CD4-positive, alpha-beta T cell treated with Interleukin-12 subunit alpha and Interleukin-12 subunit beta, for 1 hour (primary cell): ENCODE results near the gene TSPAN3.
A peak's percentile ranks its signal among the peaks of the same experiment; 100 is the strongest.

ENCODE experiments used
- DNase-seq: peaks from one replicate; pipeline ENCODE4 v3.0.0-alpha.2; 2020

The TSPAN3 gene

DNA sequence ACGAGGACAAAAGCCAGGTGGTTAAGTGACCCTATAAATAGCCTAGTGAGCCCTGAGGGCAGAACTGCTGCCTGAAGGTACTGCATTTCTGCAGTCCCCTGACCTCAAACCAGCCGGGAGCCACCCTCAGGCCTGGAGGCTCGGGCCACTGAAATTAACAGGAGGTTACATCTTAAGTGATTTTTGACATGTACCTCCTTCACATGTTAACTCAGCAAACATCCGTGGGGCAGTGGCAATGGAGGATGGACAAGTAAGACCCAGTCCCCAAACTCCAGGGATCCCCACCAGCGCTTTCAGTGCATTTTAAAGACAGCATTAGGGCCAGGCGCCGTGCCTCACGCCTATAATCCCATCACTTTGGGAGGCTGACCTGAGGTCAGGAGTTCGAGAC lies 49.8 kb downstream of the TSPAN3 start:
- DNase-seq: no peak

DNA sequence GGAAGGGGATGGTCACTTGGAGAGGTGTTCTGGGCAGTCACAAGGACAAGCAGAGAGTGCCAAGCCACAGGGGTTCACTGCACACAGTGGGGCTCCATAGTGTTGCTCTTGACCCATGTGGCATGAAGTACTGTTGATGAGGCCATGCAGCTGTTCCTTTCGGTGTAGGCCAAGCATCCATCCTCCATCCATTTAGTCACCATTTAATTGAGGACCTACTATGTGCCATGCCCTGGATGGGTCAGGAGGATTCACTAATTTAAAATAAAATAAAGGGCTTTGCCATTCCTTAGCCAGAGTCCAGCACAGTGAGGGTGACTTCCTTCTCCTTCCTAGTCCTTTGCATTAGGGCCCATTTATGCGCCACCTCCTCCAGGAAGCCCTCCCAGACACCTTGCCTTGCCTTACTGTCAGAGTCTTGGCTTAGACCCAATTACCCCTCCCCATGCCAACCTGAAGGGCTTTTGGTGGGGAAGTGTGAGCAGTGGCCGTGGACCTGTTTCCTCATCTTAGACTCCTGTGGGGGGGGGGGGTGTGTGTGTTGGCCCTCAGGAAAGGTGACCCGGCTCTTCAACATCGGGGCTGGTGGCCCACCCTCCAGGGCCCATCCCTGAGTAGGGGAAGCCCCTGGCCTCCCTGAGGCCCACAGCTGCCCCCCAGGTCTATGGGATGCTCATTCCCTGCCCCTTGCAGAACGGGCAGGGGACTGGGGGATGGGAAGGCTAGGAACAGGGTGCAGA lies 50.4 kb downstream of the TSPAN3 start:
- DNase-seq: no peak

DNA sequence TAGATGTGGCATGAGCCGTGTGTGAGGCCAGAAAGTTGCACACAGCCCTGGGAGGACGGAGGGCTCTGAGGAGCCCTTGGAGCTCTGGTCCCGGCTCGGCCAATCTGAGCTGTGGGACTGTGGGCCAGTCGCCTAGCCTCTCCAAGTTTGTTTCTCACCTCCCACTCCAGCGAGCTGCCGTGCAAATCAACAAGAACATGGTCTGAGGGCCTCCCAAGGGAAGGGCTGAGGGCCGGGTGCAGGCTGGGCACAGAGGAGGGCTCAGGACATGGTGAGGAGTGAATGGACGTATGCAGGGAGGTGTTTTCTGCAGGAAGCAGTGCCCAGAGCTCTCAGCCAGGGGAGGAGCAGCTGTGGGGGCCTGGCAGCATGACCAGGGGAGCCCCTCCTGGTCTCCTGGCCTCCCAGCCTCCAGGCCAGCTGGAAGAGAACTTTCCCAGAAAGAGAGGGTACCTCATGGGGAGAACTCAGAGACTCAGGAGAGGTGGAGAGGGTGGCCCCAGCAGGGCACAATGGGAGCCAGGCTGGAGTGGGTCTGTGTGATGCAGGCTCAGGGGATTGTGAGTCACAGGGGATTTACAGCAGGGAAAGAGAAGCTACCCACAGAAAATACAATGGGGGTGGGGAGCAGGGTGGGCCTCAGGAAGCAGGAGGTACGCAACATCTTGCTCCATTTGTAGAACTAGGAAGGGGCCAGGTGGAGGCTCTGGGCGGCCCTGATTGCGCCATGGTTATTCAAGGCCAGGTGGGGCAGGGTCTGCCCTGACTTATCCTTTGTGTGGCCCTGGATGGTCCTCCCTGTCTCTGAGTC lies 51.2 kb downstream of the TSPAN3 start:
- DNase-seq: no peak

DNA sequence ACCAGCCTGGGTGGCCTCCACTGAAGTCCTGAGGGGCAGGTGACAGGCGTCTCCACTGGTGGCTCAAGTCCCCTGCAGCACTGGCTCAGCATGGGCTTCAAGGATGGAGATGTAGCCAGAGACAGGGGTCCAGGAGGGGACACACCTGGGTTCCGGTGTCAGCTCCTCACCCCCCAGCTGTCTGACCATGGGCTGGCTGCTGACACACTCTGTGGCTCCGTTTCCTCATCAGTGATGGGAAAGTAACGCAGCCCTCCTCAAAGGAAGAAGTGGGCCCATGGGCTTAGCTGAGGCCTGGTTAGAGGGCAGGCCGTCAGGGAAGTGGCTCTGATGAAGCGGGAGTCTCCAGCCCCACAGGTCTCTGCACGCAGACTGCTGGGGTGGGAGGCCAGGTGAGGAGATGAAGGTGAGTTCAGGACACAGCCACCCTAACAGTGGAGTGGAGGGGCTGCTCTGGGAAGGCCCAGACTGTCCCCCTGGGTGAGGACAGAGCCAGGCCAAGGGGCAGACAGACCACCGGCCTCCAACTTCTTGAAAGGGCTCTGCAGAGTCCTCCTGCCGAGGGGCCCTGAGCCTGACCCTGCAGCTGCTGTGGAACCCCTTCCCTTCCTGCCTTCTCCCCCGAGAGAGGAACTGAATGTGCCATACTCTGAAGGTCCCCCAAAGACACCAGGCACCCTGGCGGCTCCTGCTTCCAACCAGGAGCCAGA lies 52.0 kb downstream of the TSPAN3 start:
- no peak for DNase-seq

DNA sequence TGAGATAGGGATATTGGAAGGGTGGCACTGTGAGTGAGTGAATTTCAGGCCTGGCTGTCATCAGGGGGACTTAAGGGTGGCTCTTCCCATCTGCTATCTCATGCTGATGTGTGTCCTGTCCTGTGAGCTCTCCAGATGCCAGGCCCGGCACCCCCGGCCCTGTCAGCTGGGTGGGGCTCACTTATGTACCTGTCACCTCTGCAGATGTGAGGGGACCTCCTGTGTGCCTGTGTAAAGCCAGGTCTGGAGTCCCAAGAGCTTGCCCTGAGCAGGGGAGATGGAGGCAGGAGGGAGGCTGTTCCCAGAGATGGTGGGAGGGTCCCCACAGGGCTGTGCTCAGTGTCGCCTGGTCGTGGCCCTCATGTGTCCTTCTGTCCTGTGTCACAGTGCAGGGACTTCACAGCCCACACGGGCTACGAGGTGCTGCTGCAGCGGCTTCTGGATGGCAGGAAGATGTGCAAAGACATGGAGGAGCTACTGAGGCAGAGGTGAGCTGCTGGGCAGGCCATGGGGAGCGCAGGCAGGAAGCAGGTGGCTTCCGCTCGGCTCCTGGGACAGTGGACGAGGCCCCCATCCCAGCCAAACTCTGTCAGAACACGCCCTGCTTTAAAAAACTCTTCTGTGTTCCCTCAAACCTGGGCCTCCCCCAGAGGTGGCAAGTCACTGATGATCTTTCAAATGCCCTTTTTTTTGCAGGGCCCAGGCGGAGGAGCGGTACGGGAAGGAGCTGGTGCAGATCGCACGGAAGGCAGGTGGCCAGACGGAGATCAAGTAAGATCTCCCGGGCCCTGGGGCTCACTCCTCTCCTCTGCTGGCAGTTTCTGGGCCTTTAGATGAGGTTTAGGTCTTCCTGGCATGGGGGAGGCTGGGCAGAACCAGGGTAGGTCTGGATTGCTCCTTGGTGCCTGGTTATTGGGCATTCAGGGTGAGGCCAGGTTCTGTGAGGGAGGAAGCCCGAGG lies 52.9 kb downstream of the TSPAN3 start:
- DNase-seq: no peak

DNA sequence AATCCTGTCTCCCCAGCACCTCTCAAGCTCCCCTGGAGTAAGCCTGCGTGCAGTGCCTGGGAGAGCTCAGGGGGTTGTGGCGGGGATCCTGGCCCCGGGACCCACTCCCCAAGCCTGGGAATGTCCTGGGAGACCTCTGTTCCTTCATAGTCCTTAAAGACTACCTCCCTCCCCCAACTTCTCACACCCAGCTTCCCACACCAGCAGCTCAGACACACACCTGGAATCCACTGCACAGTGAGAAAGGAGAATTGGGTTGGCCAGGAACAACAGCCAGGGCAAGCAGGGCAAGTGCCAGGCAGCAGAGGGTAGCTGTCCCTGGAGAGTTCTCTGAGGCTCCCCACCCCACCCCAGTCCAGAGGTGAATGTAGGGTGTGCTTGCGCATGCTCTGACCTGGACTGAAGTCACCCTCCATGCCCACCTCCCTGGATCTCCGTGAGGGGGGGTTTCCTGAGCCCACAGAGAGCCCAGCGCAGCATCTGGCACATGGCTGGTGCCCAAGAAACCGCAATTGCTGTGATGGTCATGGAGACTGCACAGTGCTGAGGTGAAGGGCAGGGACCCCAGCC lies 53.7 kb downstream of the TSPAN3 start:
- no peak for DNase-seq

DNA sequence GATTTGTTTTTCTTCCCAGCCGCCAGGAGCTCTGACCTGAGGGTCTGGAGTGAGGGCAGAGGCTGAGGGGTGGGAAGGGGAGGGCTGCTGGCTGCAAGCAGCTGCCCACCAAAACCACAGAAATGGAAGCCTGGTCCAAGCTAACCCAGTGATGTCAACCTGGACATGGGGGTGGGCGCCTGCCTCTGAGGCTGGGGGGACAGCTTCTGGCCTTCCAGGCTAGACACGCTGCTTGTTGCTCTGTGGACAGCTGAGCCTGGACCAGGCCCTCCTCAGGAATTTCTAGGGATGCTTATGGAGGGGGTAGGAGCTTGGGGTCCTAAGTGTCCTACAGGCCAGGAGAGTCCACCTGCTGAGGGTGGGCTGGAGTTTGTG lies 54.6 kb downstream of the TSPAN3 start:
- DNase-seq: no peak

DNA sequence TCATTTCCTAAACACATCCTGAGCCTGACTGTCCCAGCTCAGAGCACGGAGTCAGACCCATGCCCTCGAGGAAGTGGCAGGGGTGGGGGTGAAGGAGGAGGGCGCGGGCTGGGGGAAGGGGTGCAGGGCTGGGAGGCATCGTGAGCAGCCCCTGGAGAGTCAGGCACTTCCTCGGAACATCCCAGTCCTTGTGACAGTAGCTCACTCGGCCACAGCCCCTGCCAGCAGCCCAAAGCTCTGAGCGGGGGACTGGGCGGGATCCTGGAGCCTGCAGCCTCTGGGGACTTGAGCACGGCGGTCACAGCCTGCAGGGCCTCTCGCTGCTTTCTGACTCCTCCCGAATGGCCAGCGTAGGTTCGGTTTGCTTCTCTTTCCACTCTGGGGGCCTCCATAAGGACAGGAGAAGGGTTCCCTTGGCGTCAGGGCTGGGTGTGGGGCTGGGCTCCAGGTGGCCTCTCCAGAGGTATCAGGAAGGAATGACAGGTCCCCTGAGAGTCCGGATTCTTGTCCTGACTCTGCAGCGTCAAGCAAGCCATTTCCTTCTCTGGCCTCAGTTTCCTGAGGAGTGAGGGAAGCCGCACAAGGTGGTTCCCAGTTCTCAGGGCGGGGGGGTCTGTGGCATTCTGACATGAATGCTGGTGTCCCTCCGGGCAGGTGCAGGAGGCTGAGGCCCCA lies 55.1 kb downstream of the TSPAN3 start:
- no peak for DNase-seq

DNA sequence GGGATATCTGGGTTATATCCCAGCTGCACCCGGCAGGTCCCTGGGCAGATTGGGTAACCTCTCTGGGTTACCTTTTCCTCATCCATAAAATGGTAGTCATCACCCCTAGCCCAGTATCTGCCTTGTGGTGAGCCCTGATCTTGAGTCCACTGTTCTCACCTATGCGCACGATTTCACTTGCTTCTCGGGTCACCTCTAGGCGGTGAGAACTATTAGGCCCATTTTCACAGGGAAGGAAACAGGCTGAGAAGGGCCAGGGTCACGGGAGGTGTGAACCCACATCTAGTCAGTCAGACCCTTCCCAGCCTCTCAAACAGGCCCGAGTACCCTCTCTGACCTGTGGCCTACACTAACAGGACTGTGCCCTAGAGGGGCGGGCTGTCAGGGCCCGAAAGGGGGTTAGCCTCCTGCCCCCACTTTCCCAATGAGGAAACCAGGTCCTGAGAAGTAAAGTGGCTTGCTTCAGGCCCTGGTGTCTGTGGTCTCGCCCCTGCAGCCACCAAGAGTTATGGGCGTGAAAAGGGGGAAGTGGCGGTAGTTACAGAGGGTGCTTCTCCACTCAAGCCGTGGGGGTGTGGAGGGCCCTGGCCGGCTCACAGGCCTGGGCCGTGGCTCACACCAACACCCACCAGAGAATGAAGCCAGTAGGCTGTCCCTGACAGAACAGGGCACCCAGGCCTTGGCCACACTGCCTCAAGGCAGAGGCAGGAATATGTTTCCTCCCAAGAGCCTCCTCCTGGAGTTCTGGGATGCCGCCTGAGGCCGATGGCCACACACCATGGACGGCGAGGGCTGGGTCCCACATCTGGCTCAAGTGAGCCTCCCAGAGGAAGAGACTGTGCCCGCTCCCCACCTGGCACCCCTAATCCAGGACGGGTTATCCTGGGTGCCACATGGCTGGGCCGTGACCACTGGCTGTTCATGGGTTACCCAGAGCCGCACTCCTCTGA lies 56.5 kb downstream of the TSPAN3 start:
- peak; percentile 36 for DNase-seq

DNA sequence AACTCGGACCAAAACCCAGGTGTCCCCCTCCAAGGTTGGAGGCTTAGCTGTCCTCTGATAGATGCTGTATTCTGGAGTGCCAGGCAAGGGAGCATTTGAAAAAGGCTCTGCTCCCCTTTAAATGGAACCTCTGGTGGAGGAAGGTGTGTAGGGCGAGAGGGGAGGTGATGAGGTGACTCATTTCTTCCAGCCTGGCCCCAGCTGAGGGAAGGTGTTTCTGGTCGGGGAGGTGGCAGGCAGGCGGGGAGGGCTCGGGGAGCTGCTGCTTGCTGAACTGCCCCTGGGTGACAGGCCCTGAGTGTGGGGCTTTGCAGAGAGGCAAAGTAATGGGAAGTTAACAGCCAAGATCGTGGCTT lies 57.2 kb downstream of the TSPAN3 start:
- peak; percentile 82 for DNase-seq

DNA sequence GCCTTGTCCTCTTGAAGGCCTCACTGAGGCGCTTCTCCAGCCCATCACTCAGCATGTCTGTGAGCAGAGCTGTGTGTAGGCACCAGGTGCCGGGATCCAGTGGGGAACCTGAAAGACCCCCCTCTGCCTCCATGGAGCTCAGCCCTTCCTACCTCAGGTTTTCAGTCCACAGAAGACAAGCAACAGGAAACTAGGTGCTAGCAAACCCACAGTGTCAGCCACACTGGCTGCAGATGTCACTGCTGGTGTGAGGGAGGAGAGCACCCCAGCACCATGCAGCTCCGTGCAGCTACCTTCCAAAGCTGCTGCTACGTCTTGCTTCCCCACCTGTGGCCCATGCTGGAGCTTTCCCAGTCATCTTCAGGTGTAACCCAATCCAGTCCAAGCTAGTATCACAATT lies 58.0 kb downstream of the TSPAN3 start:
- DNase-seq: peak; percentile 58

DNA sequence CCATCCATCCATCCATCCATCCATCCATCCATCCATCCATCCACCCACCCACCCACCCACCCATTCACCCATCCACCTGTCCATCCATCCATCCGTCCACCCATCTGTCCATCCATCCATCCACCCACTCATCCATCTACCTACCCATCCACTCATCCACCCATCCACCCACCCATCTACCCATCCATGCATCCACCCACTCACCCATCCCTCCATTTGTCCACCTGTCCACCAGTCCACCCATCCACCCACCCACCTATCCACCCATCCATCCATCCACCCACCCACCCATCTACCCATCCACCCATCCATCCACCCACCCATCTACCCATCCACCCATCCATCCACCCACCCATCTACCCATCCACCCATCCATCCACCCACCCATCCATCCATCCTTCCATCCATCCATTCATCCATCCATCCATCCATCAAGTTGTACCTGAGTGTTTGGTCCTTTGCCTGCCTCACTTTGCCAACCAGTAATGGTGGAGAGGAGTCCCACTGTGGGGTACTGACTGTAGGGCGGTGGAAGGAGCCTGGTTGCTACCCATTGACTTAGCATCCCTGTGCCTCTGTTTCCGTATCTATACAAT lies 58.7 kb downstream of the TSPAN3 start:
- DNase-seq: no peak

DNA sequence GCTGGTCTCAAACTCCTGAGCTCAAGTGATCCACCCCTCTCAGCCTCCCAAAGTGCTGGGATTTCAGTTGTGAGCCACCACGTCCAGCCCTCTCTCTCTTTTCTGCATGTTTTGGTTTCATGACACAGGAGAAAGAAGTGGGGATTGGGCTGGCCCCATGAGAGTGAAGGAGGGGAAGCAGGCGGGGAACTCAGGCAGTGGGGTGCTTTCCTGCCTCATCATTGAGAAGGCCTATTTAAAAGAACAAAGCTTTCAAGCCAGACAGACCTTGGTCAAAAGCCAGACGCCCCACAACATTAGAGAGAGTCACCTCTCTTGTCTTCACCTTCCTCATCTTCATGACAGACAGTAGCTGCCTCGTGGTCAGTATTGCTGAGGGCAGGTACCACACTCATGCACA lies 60.1 kb downstream of the TSPAN3 start:
- DNase-seq: peak; percentile 39

DNA sequence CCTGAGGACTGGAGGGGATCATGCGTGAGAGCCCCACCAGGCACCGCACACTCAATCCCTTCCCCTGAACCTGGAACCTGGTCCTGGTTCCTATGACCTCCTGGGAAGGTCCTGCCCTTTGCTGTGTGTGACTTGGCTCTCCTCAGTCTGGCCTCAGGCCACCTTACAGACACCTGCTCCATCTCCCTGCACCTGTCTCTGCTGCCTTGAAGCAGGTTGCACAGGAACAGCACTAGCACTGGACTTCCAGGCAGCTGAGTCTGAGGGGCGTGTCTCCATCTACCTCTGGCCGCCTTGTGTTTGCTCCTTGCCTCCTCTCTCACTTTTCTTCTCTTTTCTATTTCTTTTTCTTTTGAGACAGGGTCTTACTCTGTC lies 60.6 kb downstream of the TSPAN3 start:
- DNase-seq: no peak

DNA sequence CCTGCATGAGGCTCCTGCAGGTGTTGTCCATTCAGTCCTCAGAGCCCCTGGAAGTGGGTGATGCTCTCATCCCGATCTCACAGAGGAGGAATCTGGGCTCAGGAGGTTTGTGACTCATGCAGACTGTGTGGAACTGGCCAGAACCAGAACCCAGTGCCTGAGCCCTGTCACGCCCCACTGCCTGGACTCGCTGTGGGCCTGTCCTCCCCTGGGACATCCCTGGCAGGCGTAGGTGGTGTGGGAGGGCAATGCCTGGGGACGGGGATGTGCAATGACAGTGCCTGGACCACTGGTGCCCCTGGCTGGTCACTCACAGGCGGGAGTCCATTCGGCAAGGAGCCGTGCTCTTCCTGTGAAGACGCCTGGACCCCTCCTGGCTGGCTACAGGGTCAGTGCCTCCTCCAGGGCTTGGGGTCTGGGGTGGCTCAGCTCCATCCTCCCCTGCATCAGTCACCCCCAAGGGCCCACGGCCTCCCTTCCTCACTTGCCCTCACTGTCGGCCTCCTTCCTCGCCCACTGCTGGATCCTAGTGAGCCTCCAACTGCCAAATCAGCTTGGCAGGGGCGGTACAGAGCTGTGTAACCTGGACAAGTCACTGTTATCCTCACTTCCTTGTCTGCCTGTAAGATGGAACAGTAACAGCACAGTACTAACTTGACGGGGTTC lies 61.1 kb downstream of the TSPAN3 start:
- DNase-seq: no peak

DNA sequence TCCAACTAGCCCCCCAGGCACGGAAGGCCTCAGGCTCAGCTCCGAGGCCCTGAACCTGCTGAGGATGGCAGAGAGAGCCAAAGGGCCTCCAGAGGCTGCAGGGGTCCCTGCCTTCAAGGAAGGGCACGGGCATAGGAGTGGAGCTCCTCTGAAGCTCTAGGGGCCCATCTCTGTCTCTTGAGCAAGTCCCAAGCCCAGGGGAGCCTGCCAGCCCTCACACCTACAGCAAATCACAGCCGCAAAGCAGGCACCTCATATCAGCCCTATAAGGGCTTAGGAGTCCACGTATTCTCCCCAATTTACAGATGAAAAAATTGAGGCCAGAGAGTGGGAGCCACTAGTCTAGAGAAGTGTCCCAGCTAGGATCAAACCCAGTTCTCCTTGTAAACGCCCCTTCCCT lies 61.7 kb downstream of the TSPAN3 start:
- DNase-seq: no peak

DNA sequence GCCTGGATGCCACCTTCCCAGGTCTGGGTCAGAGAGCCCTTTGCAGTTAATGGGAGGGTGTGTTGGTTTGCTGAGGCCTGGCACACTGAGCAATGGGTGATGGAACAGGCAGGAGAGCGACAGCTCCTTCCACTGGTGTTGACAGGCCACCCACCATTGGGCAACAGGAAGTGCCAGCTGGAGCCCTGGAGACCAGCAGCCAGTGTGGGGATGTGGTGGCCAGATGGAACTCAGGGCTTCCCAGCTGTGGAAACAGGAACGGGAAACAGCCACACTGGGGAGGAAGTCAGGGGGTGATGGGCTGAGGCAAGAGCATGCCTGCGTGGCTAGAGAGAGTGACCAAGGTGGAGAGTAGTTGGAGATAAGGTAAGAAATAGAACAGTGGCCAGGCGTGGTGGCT lies 66.7 kb downstream of the TSPAN3 start:
- DNase-seq: no peak

DNA sequence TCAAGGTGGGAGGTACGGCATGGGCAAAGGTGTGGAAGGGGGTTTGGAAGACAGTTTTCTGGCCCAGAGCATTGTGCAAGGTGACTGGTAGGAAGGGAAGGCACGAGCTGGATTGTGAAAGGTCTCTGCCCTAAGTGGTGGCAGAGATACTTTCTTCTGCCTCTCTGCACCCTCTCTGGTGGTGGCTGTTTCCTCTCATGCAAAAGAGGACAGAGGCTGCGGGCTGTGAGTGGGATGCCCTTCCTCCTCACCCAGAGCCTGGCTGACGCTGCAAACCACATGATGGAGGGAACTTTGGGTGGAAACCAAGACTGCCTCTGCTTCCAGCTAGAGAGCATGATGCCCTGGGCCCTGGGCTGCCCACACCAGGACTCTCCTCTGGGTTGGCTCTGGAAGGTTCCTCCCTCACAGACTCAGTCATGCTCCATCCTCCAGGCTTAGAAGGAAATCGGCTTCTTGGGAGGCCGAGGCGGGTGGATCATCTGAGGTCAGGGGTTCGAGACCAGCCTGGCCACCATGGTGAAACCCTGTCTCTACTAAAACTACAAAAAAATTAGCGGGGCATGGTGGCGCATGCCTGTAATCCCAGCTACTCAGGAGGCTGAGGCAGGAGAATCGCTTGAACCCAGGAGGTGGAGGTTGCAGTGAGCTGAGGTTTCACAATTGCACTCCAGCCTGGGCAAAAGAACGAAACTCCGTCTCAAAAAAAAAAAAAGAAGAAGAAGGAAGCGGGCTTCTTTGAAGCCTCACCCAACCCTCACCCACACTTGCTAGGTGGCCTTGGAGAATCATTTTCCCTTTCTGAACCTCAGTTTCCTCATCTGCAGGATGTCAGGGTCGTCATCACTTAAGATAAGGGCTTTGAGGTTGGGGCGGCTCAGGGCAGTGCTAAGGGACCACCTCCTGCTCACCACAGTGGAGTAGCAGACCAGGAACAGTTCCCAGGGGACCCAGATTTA lies 67.7 kb downstream of the TSPAN3 start:
- DNase-seq: peak; percentile 72
